Activated naive CD4-positive, alpha-beta T cell (primary cell): ENCODE results near the gene DCST2.
A peak's percentile ranks its signal among the peaks of the same experiment; 100 is the strongest.

ENCODE experiments used
- DNase-seq, 4 experiments: peaks; one replicate each; lab custom pipeline; 2025; lab: John Stamatoyannopoulos, UW

DCST2 gene

DNA sequence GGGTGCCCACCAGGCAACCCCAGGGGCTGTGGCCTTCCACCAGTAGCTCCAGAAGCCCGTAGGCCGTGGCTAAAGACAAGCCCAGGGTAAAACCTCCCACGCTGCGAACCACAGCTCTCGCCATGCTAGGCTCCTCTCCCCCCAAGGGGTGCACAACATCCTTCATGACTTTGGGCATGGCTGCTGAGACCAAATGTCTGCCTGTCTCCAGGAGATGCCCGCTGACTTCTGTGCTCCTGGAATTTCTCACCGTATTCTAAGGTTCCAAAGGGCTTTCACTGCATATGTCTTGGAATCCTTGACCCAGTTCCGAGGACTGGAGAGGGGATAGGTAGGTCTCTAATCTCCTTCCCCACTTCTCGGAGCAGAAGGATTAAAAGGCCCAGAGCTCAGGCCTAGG is at the start of gene DCST2, which contains the start of gene DCST1:
Gene DCST2 (minus strand): TSS at position 258 of the 400 bp plus-strand sequence. CDS start 80 bp downstream, at position 178.
Gene DCST1 (plus strand): TSS at position 301 of the 400 bp plus-strand sequence. CDS start 213 bp downstream, outside the sequence.
- DNase-seq = no peak

DNA sequence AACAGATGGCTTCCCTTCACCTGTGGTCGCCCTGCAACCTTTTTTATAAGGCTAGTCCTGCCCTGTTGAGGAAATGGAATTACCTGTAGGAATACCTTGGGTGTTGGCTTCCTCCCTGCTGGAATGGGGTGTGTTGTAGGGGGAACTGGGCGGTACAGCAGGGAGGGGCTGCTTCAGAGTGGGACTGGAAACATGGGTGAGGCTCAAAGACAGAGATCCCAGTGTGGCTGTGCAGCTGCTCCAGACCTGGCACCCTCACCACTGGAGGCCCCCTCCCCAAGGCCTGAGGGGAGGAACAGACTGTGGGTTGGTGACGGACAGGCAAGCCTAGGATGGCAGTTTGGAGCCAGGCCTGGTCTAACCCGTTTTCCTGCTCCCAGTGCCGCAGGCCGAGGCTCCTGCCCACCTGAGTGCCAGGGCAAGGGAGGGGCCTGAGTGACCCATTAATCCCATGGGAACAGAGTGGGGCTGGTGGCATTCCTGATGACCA is 49.5 kb upstream of the DCST2 start:
- DNase-seq = no peak

DNA sequence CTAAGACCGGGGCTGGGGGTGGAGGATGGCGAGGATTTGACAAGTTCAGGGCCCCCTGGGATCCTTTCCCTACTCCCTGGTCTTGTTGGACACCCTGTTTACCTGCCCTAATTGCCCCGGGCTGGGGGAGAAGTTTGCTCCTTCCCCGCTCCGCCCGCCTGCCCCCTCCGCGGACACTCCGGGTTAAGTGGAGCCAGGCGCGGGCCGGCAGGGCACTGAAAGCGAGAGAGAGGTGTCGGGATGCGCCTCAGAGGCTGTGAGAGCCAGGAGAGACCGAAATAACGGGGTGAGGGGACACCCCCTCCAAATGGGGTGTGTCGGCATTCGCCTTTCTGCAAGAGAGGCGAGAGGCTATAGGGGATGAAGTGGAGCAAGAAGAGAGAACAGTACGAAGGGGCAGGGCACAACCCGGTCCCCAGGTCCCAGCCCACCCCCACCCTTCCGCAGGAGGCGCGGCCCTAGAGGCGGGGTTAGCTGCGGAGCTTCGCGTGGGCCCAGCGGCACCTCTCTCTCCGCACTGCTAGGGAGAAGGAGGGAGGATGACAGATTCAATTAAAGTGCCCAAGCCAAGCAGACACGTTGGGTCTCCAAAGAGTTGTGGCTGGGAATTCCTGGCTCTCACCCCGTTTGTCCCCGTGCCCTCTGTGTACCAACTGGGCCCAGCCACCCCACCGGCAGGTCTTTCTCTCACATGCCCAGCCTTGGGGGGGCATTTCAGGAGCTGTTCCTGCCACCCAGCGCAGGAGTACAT is 48.9 kb upstream of the DCST2 start:
- peak in 1 of 4 experiments; percentile 34 for DNase-seq

DNA sequence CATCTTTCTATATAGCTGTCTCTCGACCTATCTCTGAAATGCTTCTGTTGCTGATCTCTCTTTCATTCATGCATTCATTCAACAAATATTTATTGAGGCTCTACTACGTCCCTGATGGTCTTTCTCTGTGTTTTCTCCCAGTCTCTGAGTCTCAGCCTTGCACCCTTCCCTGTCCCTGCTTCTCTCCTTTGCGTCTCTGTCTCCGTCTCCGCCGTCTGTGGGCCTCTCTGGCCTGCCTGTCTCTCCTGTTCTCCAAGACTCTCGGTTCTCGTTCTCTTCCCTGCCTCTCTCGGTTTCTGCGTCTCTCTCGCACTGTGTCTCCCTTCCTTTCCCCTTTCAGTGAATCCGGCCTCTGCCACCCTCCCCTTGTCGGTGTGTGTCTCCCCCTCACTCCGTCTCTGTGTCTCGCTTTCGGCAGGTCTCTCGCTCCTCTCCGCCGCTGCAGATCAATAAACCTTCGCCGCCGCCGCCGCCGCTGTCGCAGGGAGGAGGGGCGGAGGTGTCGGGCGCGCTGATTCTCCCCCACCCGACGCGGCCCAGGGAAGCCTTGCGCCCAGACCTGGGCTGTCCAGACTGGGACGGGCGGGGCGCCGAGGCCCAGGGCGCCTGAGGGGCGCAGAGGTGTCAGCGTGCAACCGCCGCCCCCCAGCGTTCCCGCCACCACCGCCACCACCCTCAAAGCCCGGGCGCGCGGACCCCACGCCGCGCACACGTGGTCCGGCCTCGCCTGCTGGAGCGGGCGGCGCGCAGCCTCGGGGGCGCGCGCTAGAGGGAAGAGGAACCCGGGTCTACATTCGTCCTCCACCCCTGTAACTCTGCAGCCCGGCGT is 48.1 kb upstream of the DCST2 start:
- DNase-seq = peak in 1 of 4 experiments; percentile 15

DNA sequence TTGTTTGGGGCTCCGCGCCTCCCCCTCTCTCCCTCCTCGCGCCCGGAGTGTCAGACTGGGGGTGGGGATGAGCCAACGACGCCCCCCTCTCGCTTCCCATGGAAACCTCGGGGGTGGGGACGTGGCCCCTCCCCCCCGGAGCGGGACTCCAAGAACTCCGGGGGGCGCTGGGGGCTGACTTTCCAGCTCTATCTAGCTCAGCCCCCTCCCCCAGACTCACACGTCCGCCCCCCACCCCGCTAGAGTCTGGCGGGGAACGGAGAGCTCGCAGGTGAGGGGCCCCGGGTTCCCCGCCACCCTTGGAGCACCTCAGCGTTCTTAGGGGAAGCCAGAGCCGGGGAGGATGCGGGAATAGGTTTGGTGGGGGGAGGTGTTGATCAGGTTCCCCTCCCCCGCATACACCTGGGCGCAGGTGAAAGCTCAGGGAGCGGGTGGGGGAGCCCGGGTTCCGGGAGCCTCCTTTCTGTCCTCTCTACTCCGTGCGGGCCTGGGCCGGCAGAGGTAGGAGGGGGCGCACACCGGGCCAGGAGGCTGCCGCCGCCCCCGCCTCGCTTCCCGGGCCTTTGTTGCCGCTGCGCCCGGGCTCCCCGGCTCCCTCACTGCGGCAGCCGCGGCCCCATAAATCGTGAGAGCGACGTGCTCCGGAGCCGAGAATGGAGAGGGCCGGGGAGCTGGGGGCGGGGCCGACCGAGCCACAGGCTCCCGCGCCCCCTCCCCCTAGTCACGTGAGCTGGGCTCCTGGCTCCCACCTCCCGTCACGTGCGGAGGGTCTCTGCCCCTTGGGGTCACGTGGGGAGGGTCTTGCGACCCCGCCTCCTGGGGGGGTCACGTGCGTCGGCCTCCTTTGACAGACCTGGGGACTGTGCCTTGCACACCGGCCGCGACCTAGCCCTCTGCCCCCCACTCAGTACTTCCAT is 47.0 kb upstream of the DCST2 start:
- DNase-seq = peak in 1 of 4 experiments; percentile 30

DNA sequence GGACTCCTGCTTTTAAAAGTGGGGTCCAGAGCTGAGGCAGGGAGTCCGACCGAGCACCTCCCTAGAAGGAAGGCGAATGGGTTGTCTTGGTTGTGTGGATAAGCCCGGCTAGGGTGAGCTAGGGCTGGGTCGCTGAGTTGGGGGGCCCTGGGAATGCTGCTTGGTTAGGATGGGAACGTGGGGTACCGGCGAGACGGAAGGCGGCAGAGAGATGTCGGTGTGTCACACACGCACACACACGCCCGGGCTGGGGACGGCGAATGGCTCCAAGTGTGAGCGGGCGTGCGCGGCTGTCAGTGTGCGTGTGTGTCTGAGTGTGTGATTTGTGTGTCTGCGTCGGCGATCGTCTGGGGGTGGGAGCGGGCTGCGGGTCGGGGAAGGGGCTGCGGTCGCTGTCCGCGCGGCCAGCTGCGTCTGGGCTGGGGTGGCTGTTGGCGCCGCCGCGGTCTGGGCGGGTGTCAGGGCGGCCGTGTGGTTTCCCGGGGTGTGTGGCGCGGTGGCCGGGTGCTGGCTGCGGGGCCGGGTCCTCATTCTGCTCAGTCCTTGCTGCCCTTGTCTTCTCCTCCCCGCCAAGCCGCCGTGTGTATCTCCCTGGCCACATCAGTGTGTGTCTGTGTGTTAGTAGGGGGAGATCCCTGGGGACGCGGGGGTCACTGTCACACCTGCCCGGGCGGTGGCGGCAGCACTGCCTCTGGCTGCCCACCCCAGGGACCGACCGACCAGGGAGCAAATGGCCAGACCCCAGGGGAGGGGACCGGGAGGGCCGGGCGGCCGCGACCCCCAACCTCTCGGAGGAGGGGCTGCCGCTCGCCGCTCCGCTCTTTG is 46.1 kb upstream of the DCST2 start:
- DNase-seq = peak in 1 of 4 experiments; percentile 22

DNA sequence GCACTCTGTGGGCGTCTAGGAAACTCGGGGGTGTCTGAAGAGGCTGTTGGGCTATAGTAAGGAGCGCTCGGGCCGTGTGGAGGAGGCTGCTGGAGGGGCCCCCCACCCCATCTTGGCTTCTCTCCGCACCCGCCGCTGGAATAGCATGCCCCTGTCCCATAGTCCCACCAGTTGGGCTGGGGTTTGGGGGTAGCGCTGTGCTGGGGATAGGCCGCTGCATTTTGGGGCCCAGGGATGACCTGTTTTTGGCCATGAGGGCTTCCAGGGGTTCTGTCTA is 45.6 kb upstream of the DCST2 start:
- peak in 1 of 4 experiments; percentile 22 for DNase-seq

DNA sequence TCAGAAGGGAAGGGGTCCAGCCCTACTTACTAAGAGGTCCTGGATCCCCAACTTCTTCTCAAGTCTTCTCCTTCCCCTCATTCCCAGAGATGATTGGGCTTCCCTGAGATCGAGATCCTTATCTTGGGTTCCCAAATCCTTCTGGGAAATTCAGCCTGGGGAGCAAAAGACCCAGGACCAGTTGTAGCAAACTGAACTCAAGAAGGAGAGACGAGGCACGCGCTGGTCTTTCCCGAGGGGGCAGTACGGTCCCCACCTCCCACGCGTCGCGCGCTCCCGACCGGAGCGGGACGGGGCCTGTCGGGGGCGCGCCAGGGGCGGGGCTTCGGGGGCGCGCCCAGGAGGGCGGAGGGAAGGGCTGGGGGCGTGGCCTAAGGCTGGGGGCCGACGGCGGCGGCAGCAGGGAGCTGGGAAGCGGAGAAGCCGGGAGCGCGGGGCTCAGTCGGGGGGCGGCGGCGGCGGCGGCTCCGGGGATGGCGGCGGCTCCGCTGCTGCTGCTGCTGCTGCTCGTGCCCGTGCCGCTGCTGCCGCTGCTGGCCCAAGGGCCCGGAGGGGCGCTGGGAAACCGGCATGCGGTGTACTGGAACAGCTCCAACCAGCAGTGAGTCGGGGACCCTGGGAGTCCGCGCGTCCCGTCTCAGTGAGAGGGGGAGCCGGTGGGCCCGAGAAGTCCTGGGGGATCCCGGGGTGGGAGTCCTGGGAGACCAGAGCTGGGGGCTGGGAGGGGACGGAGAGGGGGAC is 45.1 kb upstream of the DCST2 start, which contains the start of gene EFNA3:
Gene EFNA3 (plus strand): TSS at position 369 of the 741 bp plus-strand sequence. CDS start 105 bp downstream, at position 474.
- peak in 2 of 4 experiments; percentile 29 to 53 for DNase-seq

DNA sequence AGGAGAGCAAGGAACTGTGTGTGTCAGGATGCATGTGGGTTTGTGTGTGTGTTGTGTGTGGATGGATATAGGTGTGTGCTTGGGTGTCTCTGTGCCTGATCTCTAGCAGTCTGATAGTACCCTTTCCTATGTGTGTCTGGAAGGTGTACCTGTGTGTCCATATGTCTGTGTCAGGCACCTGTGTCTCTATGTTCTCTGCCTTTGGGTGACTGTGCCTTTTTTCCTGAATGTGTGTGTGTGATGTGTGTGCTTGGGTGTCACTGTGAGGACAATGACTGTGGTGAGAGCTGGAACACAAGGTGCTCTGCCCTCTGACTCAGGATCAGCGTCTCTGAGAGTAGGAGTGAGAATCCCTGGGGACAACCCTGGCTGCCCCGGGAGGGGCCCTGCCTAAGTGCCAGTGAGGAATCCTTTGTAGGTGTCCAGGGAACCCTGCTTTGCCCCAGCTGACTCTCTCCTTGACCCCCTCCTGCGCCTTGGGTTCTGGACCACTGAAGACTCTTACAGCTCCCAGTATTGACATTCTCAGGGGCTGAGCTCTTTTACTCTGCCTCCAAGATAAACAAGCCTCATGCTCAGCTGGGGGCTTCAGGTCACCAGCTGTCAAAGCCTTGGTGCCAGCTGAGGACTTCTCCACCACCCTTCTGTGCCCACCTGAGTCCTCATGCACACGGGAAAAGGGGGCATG is 44.3 kb upstream of the DCST2 start:
- no peak for DNase-seq

DNA sequence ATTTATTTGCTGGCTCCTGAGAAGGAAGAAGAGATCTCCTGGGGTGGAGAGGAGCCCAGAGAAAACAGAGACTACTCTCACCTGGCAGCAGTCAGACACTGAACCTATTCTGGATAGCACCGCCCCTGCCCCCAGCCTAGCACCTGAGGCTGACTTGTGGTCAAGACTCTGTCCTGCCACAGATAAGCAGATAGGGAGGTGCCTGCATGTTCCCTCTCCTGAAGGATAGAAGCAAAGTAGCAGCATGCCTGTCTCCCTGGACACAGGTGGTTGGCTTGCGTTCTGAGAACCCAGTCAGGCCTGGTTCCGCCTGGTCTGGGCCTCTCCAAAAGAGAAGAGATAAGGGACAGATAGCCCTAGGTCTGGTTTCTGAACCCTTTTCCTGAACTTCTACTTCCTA is 43.8 kb upstream of the DCST2 start:
- DNase-seq = no peak

DNA sequence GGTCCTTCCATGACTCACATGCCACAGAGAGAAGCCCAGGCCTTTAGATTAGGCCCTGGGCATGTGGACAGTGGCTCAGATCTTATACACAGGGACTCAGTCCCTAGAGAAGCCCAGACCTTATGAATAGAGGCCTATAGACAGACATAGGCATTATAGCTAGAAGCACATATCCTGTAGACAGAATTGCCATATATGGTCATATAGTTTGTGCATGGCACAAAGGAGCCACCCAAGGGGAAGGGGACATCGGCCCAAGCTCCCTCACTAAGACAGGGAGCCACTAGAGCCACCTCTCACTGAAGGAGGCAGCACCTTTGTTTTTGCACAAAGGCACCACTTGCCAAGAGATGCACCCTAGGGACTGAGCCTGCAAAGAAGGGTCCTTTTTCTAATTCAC is 42.8 kb upstream of the DCST2 start:
- no peak for DNase-seq

DNA sequence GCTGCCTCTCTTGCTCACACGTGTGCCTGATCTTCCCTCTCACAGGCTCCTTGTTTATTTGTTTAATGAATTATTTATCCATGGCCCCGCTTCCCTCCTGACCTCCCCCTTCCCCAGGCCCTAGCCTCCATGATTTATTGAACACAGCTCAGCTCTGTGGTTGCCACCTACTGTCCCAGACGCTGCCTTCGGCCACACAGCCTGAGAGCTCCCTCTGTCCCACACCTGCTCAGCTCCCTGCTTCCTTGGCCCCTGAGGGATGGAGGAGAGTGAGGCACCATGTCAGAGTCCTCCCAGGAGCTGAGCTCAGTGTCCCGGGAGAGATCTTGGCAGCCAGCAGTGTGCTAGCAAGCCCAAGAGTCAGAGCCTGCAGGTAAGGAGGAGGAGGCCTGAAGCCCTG is 42.0 kb upstream of the DCST2 start:
- DNase-seq = no peak

DNA sequence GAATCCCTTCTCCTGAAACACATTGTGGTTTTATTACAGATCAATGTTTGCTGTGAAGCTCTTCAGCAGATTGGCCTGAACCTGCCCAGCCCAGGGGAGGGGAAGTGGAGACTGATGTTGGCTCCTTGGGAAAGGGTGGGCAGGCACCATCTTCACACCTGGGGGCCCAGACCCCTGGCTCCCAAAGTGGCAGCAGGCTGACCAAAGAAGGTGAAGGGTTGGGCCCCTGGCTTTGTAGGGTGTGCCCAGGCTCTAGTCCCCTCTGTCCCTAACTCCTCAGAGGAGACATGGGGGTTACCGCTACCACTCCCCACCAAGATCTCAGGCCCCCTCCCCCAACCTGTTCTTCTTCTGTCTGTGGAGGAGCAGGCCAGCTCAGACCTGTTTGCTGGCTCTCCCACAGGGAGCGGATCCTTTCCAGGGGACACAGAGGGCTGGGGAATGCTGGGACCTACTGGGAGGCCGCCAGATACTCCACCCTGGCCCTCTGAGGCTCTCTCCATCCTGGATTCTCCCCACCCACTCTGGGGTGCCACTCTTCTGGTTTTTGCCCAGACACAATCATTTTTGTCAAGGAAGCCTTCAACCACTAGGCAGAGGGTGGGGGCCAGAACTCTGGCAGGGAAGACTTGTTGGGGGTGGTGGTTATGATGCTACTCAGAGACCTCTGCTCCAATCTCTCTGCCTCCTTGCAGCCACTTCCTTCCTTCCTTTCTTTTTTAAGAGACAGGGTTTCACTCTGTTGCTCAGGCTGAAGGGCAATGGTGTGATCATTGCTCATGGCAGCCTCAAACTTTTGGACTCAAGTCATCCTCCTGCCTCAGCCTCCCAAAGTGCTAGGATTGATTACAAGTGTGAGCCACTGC is 40.0 kb upstream of the DCST2 start:
- no peak for DNase-seq

DNA sequence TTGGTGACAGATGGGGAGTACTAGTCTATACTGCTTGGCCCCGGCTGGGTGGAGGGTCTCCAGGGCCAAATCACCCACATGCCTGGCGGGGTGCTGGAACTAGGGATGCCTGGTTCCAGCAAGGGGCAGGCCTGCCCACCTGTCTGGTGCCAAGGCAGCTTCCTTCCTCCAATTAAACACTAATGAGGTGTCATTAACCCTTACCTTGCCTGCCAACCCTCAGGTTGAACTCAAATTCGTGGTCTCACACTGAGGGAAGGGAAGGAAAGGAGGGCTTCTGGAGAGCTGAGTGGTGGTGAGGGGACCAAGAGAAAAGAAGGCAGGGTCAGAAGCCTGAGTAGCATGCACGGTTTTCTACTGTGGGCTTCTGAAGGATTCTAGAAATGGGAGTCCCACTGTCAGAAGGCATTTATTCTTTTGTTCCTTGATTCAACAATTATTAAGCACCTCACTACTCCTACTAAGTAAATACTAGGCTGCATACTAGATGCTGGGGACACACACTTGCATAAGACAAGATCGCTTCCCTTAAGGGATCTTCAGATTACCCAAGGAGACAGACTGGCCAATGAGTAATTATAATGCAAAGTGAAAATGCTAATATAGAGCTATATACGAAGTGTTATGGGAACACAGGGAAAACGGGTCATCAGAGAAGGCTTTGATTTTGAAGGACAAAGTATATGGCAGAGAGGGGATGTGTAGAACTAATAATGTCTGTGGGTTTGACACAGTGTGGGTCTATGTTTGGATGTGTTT is 39.1 kb upstream of the DCST2 start:
- no peak for DNase-seq

DNA sequence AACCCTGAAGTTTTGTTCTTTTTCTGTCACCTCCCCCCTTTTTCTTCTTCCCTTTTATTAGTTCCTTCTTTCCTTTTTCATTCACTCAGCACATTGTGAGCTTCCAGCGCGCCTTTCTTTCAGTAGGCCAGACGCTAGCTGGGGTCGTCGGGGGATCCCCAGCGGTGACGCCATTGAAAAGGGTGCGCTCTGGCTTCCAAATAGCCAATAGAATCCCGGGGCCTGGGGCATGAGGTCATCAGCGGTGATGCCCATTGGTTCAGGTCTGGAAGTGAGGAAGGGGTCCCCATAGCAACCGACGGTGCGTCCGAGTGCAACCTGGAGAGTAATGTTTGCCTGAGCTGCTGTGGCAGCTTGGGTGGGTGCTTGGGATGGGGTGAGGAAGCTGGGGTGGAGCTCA is 38.1 kb upstream of the DCST2 start:
- DNase-seq = no peak

DNA sequence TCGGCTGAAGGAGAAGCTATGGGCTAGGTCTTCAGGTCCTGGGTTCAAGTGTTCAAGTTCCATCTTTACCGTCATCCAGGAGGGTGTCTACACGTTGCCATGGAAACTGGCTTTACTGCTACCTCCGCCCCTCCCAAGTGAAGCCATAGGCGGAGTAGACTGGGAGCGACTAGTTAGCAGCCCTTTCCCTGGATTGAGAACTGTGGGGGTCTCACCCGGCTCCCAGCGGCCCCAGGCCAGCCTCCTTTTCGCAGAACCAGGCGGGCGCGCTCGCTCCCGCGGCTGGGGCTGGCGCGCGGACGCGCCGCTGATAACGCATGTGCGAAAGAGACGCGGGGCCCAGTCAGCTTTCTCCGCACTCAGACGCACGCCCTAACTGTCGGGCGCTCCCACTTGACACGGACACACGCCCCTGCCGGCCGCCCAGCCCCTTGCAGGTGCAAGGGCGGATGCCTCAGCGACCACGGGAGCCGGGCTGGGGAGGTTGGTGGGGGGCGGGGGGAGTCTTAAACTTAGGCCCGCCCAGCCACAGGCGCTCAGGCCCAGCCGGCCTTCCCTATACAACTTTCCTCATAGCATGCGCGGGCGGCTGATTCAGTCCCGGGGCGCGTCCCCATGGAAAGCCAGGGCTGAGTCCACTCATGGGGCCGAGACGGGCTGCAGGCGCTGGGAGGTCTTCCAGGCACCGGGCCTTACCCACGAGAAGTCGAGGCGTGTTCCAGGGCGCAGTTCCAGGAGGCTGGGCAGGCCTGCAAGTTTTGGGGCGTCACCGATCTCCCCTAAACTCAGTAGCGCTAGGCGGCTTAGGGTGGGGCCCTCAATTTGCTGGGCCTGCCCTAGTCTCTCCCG is 37.4 kb upstream of the DCST2 start:
- DNase-seq = peak; percentile 25 to 75 (median 52)

DNA sequence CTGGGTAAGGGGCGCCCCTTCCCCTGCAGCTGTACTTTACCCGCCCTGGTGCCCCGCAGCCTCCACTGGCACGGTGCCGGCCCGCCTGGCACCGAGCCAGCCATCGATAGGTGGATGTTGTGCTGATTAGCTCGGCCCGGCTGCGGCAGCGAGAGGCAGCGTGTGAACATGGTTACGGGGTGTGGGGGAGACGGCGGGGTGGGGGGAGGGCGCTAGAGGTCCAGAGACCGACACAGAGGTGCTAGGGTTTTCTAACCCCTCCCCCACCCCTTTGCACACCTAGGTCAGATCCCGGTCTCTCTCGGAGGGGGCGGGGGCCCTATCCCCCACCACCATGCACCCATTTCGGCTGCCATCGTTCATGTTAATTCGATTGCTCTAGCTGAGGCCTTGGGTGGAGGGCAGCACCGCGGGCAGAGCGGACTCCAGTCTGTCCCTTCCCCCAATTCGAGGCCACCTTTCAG is 36.6 kb upstream of the DCST2 start:
- DNase-seq = no peak
